NCI-H460 (cell line): Measurements from ENCODE around the gene TRIM54. TPM values are rescaled to one million over a fixed set of nuclear protein-coding genes. Genes with fewer than 3 reads are reported as not detected.
"Not testable (repeated sequence)": the region's sequence is repeated elsewhere in the genome, so short reads cannot be mapped to it uniquely, and the experiment has no call there.

Experiments
- DNase-seq: peaks from one replicate; pipeline ENCODE4 v3.0.0-alpha.2; 2016; ENCODE audit warnings: low read depth; ENCODE audit errors: extremely low read depth
- total RNA-seq: library from RNA; depleted of rRNA; stranded (reverse); fragments of >200 nt; shearing (Covaris generic); gene quantifications from 2 replicates; pipeline ENCODE4 v1.2.3, GENCODE V29; 2014

TRIM54 gene
- total RNA-seq, 1 experiment from 2014 or later, result 0.12 TPM

DNA sequence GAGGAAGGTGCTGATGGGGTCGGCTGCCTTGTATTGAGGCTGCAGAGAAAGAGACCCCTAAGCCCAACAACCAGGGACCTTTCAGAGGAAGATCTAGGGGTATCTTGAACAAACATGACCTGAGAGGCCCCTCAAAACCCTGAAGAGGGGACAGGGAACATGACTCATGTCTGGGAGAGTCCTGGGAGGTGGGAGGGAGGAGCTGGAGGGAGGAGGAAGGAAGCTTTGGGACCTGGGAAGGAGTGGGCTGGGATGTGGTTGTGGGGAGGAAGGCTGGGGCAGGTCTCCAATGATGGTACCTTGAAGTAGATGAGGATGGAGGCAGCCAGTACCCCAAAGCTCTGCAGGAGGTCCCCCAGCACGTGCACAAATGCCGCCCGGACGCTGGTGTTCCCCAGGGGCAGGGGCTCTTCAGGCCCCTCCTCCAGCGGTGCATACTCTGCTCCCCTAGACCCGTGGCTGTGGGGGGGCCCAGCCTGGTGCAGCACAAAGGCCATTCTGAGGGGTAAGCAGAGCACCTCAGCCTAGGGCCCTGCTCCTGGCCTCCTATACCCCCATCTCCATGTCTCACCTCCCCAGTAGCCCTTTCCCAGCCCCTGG lies 25.3 kb upstream of the TRIM54 start:
- DNase-seq, result no peak

DNA sequence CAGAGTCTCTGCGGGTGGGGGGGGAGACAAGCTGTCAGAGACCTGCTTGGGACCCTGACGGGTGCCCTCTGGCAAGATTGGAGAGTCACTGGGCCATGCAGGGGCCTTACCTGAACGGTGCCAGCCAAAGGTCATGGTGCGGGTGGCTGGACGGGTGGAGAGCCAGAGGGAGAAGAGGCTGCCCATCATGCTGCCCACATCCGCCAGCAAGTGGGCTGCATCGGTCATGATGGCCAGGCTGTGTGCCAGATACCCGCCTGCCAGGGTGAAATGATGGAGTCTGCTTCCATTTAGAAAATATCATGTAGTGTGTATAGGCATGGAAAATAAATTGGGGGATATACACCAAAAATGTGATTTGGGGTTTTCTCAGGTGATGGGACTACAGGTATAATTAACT lies 24.2 kb upstream of the TRIM54 start:
- DNase-seq, result no peak

DNA sequence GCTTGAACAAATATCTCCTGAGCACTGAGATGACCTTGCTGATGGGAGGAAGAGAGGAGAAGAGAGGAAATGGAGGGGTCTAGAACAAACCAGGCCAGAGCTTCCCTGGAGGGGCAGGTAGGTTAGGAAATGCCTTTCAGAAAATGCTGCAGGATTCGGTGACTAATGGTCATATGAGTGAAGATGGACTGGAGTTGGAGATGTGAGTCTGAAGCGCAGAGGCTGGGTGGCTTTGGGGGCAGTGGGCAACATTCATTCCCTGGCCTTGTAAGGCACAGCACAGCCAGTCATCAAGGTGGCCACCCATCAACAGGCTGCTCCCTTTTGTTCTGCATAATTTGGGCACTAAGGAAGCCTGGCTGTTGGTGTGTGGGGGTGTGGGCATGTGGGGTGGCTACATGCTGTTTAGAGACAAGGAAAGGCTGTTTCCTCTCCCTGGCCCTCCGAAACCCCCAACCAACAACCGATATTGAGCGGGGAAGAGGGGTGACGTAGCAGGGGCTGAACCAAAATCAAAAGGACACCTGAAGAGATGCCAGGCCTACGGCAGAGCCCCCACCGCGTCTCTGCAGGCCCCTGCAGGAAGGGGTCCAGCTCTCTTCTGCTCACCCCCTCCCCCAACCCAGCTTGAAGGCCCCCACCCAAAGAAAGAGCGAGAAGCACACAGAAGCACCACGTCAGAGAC lies 20.8 kb upstream of the TRIM54 start:
- DNase-seq, result no peak

DNA sequence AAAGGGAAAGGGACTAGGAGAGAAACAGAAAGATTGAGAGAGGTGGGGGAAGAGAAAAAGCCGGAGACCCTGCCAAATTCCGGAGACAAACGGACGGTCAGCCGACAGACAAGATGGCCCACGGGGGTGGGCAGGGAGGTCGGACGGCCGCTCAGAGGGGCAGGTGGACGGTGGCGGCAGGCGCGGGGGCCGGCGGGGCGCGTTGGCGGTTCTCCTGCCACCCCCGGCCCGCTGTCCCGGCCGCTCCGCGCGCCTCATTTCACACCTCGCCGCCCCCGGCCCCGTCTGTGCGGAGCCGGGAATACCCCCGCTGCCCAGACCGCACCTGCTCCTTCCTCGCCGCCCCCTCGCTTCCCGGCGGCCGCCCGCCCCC lies 20.3 kb upstream of the TRIM54 start:
- no peak for DNase-seq

DNA sequence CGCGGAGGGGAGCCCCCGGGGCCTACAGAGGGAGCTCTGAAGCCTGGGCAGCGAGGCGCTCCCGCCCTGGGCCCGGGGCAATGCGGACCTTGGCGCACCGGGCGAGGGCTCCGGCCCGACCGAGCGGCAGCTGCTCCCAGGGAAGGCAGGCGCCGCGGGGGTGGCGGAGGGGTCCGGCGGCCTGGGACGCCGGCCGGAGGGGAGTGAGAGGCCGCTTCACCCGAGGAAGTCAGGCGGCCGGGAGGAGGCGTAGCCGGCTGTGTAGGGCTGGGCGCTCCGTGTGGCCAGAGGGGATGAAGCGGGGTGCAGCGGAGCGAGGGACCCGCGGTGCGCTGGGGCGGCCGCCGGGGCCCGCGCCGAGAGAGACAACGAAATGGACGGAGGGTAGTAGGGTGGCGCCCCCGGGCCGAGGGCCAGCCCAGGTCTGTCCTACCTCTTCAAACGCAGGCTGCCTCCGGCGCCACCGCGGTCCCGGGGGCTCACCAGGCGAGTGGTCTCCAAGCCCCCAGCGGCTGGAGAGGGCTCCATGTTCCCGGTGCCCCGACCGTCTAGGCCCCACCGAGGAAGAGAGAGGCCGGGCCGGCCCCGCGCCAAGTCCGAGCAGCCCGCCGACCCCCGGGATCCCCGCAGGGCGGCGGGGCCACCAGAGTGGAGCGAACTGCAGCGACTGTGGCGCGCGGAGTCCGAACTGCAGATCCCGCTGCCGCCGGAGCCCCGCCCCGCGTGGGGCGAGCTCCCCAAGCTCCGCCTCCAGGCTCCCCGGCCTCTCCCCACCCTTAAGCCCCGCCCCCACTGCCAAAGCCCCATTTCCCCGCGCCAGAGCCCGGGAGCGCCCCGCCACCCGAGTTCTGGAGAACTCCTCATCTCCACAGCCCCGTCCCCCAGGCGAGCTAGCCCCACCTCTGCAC lies 19.6 kb upstream of the TRIM54 start, which contains the start of gene SLC30A3:
Gene SLC30A3 (minus strand): TSS at position 669 of the 908 bp plus-strand sequence. CDS start 141 bp downstream, at position 528.
- peak; percentile 52 for DNase-seq

DNA sequence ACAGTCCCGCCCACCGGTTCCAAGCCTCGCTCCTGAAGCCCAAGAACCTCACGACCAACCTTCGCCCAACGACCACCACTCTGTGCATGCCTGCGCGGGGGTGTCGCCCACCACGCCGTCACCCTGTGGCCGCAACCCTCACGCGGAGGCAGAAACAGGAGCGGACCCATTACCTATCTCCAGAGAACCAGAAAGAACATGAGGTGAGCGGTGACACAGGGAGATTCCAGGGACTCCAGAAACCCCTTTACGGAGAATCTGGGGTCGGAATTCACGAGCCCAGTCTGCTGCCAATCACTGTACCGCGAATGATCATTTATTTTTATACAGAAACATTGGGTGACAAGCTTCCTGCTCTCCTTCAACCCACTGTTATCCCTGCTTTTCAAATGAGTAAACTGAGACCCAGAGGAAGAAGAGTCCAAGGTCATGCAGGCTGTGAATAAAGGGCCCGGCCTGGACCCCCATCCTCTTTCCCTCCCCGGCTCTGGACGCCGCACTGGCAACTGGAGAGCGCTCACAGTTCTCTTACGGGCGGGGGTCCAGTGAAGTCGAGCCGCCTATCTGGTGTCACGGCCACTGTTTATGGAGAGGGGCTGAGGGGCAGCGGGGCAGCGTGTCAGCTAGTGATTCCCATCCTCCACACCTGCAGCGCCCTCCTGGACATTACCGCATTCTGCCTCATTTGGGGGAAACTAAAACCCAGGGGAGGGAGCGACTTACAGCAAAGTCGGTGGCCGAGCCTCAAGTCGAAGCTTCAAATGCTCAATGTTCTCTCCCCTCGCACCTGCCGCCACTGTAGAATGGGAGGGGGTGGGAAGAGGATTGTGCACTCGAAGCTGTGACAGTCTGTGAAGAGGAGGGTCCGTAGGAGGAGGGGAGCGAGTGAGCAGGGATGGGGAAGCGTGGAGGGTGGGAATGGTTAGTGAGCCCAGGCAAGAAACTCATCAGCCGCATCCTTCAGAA lies 18.7 kb upstream of the TRIM54 start:
- no peak for DNase-seq

DNA sequence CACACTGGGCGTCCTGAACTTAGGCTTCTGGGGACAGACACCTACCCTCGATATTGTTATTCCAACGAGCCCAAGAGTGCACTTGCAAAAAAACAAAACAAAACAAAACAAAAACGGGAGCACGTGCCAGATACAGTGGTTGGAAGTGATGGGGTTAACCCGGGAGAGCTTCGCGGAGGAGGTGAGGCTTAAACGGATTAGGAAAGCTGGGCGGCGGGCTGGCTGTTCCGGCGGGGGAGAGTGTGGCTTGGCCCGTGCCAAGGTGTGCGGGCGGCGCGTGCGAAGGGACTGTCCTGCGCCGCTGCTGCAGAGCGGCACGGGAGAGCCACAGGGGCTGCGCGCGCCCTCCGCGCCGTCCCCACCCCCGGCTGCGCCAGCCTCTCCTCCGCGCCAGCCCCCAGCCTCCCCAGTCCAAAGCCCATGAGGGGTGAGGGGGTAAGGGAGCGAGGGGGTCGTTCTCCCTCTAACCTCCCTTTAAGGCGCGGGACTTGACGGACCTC lies 17.9 kb upstream of the TRIM54 start:
- no peak for DNase-seq

DNA sequence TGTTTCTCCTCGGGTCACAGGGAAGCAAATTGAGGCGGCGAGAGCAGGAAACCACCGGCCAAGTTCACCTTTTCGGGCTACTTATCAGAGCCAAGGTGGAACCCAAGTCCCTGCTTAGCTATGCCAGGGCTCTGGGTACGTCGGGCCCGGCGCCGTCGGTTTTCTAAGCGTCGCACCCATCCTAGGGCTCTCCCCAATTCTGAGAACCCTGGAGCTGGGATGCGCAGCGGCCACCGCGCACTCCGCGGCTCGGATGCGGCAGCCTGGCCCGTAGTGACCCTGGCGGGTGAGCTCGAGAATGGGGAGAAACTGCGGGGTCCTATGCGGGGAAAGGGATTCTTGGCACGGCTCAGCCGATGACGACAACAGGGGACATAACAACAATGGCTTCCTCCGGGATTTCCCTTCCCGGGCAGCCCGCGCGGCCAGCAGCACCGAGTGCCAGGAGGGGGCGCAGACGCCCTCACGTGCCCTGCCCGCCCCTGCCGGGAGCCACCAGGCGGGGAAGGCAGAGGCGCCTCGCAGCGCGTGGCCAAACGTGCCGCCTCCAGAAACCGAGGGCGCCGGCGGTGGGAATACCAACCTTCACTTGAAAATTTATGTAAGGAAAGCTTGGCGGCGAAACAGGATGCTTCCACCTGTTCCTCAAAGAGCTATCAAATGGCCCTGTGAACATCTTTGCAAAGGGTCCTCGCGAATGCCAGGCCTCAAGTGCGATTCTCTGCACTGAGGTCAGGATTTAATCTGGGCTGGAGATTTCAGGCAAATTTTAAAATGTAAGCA lies 17.3 kb upstream of the TRIM54 start:
- peak; percentile 66 for DNase-seq

DNA sequence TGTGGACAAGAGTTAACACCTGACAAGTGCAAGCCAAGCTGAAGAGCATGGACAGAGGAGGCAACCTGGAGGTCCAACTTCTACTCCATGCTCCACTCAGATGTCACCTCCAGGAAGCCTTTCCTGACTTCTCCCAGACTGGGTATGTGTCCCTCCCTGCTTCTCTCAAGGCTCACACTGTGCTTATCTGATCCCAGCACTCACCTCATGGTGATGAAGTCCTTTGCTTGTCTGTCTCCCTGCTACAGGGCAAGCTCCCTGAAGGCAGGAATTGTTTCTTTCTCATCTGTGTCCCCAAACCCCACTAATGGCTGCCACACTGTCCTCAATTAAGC lies 16.7 kb upstream of the TRIM54 start:
- DNase-seq, result no peak

DNA sequence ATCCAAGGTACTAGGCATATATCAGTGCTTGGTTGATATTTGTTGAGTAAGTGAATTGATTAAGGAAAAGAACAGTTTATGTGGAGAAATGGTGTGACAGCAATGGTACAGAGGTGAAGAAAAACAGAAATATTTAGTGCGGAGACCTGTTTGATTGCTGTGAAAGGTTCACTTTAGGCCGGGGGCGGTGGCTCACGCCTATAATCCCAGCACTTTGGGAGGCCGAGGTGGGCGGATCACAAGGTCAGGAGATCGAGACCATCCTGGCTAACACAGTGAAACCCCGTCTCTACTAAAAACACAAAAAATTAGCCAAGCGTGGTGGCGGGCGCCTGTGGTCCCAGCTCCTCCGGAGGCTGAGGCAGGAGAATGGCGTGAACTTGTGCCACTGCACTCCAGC lies 13.9 kb upstream of the TRIM54 start:
- DNase-seq, result not testable (repeated sequence)

DNA sequence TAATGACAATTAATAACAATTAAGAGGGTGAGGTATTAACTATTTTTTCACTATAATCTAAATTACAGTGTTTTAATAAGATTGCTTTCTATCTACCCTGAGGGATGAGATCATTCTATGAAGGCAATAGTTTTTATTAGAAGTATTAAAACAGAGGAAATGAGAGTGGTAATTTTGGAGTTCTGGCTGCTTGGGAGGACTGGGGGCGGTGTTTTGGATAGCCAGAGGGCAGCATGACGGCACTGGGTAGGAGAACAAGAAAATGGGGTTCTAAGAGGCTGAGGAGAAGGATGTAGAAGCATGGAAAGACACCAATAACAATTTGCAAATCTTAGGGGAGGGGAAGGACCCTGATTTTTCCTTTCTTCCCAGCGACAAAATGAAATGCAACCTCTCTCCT lies 12.1 kb upstream of the TRIM54 start:
- DNase-seq, result no peak

DNA sequence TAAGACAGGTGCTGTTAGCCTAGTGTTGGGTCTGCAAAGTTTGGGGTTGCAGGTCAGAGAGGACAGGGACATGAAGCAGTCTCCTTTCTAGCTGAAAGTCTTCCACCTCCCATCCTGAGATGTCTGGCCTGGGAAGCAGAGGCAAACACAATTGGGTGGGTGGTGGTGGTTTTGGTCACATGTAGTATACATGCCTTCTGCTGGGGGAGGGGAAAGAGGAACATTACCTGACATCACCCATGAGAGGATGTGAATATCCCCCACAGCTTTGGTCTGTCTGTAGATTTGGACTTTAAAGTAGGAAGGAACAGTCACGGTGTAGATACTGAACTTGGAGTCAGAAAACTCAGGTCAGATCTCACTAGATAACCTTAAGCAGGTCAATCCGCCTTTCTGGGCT lies 11.6 kb upstream of the TRIM54 start:
- DNase-seq, result no peak

DNA sequence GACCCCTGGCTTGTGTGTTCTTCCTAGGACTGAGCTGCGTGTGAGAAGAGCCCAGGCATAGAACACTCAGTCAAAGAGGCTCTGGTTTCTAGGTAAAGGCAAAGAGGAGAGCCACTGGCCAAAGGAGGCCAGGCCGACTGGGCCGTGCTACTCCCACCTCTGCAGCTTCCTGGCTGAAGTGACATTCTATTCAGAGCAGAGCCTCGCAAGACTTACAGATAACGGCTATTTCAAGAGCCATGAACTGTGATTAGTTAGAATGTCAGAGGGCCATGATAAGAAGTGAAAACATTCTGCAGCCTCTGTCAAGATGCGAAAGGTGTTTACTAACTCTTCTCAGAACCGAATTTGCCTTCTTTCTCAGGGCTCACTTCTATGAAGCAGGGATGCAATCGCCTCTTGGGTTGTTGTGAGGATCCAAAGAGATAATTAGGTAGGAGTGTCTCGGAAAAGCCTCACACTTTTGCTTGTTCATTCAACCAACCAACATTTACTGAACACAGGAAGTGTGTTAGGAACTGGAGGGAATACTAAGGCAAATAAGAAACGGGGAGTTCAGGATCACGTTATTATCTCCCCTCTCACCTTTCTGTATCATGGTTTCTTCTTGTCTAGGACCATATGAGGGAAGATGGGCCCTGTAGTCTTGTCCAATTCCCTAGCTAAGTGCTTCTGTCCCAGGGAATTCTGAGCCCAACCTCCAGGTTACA lies 10.4 kb upstream of the TRIM54 start:
- DNase-seq, result no peak

DNA sequence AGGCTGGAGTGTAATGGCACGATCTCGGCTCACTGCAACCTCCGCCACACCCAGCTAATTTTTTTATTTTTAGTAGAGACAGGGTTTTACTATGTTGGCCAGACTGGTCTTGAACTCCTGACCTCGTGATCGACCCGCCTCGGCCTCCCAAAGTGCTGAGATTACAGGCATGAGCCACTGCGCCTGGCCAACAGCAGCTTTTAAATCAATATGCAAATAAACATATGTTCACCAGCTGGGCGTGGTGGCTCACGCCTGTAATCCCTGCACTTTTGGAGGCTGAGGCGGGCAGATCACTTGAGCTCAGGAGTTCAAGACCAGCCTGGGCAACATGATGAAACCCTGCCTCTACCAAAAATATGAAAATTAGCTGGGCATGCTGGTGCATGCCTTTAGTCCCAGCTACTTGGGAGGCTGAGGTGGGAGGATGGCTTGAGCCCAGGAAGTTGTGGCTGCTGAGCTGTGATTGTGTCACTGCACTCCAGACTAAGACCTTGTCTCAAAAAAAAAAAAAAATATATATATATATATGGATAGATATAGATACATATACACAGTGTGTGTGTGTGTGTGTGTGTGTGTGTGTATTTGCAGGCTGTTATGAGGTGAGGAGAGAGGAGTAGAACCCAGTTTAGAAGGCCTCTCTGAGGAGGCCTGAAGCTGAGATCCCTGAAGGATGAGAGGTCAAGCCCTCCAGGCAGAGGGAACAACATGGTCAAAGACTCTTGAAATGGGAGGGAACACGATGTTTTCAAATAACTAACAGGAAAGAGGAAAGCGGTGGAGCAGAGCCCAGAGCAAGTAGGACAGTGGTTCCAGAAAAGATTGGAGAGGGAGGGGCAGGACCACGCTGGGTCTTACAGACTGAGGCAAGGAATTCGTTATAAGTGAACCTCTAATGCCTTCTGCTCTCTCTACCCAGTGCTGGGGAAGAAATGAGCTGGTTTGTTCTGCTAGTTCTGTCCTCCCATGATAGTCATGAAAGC lies 9.4 kb upstream of the TRIM54 start:
- DNase-seq, result not testable (repeated sequence)

DNA sequence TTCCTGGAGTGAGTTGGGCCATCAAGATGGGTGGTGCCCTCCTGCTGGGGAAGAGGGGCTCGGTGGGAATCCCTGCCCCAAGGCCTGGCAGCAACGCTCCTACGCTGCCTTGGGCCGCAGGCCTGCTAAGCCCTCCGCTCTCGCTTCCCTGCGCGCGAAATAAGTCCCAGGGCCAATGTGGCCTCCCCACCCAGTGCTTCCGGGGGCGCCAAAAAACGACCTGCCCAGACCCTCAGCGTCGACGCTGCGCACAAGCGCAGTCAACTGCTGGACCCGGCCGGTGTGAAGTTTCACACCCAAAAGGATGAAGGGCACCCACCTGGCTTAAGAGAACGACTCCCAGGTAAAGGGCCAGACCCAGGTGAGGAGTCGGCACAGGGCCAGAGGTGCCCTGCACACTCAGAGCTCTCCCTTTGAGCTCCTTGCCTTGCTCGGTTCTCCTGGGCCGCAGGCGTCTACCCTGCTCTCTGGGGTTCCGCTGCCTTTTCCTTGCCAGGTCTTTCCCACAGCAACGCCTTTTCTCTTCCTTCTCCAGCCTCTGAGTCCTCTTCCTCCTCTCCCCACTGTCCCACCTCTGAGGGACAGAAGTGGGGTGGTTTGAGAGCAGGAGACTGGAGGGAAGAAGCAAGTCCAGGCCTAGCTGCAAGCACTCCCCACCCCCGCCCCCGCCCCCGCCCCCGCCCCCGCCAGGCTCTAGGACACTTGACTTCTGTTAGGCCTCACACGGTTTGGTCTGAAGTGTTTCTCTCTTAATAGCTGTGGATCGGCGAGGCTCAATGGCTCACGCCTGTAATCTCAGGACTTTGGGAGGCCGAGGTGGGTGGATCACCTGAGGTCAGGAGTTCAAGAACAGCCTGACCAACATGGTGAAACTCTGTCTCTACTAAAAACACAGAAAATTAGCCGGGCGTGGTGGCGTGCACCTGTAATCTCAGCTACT lies 6.7 kb upstream of the TRIM54 start, which contains the start of gene DNAJC5G:
Gene DNAJC5G (plus strand): TSS at position 223 of the 940 bp plus-strand sequence. CDS start 1,296 bp downstream, outside the sequence.
- no peak for DNase-seq

DNA sequence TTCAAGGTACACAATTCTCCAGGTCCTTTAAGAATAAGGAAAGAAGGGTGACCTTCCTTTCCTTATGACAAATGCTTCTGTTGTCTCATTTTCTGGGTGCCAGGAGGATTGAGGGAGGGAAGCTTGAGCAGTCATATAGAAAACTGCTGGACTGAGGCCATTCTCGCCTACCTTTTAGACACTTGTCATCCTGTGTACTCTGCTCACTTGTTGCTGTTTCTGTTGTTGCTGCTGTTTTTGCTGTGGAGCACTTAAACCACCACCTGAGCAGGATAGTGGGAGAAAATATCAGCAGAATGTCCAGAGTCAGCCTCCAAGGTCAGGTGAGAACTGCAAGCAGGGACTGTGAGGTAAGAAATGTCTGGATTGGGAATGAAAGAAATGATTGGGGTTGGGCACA lies 4.2 kb upstream of the TRIM54 start:
- no peak for DNase-seq
